ENCODE results near the gene GABRA5.

GABRA5 gene

DNA sequence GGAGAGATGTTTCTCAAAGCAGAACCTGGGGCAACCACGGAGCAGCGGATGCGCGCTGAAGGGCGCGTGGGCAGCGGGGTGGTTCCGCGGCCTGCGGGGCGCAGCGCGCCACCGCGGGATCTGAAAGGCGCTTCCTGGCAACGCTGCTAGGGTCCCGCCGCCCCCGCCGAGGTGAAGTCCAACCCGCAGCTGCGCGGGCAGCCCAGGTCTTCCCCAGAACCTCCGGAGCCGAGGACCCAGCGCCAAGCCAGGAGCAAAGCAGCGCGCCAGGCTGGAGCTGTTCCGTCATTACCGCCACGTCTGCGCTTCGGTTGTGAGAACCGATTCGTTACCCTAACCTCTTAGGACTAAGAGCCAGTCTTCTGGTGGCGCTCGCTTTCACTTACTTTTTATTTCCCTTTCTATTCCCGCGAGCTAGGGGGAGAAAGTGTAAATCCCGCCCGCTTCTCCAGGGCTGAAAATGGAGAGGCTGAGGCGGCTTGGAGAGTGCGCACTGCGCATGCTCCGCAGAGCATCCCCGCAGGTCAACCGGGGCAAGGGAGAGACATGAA lies 100.9 kb downstream of the GABRA5 start:
- TF ChIP-seq RARB (CRISPR knock-in tag; IDR thresholded peaks at IDR 0.05) (no peak), ESRRG (CRISPR knock-in tag; IDR thresholded peaks at IDR 0.05) (no peak), GLIS3 (CRISPR knock-in tag; IDR thresholded peaks at IDR 0.05) (no peak), CSDC2 (CRISPR knock-in tag; IDR thresholded peaks at IDR 0.05) (no peak), ISL1 (CRISPR knock-in tag; IDR thresholded peaks at IDR 0.05) (no peak), SNAI2 (CRISPR knock-in tag; IDR thresholded peaks at IDR 0.05) (no peak), TCF4 (CRISPR knock-in tag; IDR thresholded peaks at IDR 0.05; ENCODE audit: borderline replicate concordance) (no peak), ZC3H10 (CRISPR knock-in tag; IDR thresholded peaks at IDR 0.05) (no peak)
- TF ChIP-seq, protein P1, sequence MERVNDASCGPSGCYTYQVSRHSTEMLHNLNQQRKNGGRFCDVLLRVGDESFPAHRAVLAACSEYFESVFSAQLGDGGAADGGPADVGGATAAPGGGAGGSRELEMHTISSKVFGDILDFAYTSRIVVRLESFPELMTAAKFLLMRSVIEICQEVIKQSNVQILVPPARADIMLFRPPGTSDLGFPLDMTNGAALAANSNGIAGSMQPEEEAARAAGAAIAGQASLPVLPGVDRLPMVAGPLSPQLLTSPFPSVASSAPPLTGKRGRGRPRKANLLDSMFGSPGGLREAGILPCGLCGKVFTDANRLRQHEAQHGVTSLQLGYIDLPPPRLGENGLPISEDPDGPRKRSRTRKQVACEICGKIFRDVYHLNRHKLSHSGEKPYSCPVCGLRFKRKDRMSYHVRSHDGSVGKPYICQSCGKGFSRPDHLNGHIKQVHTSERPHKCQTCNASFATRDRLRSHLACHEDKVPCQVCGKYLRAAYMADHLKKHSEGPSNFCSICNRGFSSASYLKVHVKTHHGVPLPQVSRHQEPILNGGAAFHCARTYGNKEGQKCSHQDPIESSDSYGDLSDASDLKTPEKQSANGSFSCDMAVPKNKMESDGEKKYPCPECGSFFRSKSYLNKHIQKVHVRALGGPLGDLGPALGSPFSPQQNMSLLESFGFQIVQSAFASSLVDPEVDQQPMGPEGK (CRISPR knock-in tag; IDR thresholded peaks at IDR 0.05; ENCODE audit: borderline replicate concordance) = no peak
- TF ChIP-seq, protein P2, sequence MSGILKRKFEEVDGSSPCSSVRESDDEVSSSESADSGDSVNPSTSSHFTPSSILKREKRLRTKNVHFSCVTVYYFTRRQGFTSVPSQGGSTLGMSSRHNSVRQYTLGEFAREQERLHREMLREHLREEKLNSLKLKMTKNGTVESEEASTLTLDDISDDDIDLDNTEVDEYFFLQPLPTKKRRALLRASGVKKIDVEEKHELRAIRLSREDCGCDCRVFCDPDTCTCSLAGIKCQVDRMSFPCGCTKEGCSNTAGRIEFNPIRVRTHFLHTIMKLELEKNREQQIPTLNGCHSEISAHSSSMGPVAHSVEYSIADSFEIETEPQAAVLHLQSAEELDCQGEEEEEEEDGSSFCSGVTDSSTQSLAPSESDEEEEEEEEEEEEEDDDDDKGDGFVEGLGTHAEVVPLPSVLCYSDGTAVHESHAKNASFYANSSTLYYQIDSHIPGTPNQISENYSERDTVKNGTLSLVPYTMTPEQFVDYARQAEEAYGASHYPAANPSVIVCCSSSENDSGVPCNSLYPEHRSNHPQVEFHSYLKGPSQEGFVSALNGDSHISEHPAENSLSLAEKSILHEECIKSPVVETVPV (CRISPR knock-in tag; IDR thresholded peaks at IDR 0.05) = no peak
- TF ChIP-seq, protein P3, sequence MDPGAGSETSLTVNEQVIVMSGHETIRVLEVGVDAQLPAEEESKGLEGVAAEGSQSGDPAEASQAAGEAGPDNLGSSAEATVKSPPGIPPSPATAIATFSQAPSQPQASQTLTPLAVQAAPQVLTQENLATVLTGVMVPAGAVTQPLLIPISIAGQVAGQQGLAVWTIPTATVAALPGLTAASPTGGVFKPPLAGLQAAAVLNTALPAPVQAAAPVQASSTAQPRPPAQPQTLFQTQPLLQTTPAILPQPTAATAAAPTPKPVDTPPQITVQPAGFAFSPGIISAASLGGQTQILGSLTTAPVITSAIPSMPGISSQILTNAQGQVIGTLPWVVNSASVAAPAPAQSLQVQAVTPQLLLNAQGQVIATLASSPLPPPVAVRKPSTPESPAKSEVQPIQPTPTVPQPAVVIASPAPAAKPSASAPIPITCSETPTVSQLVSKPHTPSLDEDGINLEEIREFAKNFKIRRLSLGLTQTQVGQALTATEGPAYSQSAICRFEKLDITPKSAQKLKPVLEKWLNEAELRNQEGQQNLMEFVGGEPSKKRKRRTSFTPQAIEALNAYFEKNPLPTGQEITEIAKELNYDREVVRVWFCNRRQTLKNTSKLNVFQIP (CRISPR knock-in tag; IDR thresholded peaks at IDR 0.05; ENCODE audit: borderline replicate concordance, low read depth) = no peak
- no peak for ATAC-seq

DNA sequence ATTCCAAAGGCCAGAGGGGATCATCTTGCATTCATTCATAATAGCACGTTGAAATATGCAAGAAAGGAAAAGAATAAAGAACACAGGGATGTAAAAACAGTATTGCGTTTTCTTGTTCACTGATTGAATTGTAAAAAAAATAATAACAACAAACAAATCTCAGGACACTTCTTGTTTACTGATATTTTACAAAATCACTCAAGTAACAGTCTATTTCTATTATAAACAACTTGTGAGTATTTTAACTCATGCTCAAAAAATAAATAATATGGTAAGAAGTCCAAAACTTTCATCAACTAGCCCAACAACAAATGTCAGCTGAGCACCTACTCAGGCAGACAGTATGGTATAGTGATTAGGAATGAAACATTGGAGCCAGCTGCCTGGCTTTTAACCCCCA lies 101.9 kb downstream of the GABRA5 start:
- TF ChIP-seq ISL1 (CRISPR knock-in tag; IDR thresholded peaks at IDR 0.05) (no peak), TOX (CRISPR knock-in tag; IDR thresholded peaks at IDR 0.05; ENCODE audit: borderline replicate concordance) (no peak), ZNF8 (CRISPR knock-in tag; IDR thresholded peaks at IDR 0.05) (no peak), OSR1 (CRISPR knock-in tag; IDR thresholded peaks at IDR 0.05) (no peak), SNAI2 (CRISPR knock-in tag; IDR thresholded peaks at IDR 0.05) (no peak), BACH2 (CRISPR knock-in tag; IDR thresholded peaks at IDR 0.05; ENCODE audit: borderline replicate concordance) (no peak), ZC3H10 (CRISPR knock-in tag; IDR thresholded peaks at IDR 0.05) (no peak), ARNTL (CRISPR knock-in tag; IDR thresholded peaks at IDR 0.05; ENCODE audit: borderline replicate concordance, low read depth) (no peak), ZFP3 (CRISPR knock-in tag; IDR thresholded peaks at IDR 0.05) (no peak), CSDC2 (CRISPR knock-in tag; IDR thresholded peaks at IDR 0.05) (no peak)
- TF ChIP-seq, protein P2 (CRISPR knock-in tag; IDR thresholded peaks at IDR 0.05) = no peak

DNA sequence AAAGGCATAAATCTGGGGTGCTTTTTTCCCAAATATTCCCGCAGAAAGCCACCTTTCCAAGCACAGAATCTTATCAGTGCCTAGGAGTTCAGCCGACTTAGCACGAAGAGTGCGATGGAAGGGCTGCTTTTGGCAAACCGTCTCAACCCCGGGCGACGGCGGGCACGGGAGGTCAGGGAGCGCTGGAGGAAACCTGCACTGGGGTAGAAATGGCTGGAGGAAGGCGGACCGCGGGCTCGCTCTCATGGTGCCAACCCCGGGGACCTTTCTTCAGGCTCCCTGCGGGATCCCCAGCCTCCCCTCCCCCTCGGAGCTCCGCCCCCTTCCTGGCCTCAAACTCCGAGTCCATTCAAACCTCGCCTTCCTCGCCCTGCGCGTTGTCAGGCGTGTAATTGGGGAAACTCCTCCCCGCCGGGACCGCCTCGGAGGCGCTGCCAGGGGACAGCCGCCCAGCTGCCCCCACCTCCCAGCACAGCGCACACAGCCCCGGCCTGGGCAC lies 103.9 kb downstream of the GABRA5 start, which contains the start of gene GABRG3:
Gene GABRG3, plus strand, starts transcription at position 470 of the 499 bp plus-strand sequence.
- no peak for ATAC-seq

More for the DNA sequence above, 101.9 kb downstream of the GABRA5 start:
- ATAC-seq = no peak

More for the DNA sequence above, 103.9 kb downstream of the GABRA5 start, which contains the start of gene GABRG3:
- no peak for TF ChIP-seq BACH2 (CRISPR knock-in tag; IDR thresholded peaks at IDR 0.05; ENCODE audit: borderline replicate concordance)
- TF ChIP-seq ZFP30 (CRISPR knock-in tag; IDR thresholded peaks at IDR 0.05) = no peak
- no peak for TF ChIP-seq OSR1 (CRISPR knock-in tag; IDR thresholded peaks at IDR 0.05)
- TF ChIP-seq RARB (CRISPR knock-in tag; IDR thresholded peaks at IDR 0.05) = no peak
- TF ChIP-seq ZFP3 (CRISPR knock-in tag; IDR thresholded peaks at IDR 0.05) = no peak
- no peak for TF ChIP-seq CSDC2 (CRISPR knock-in tag; IDR thresholded peaks at IDR 0.05)
- no peak for TF ChIP-seq ZC3H10 (CRISPR knock-in tag; IDR thresholded peaks at IDR 0.05)
- no peak for TF ChIP-seq ZNF8 (CRISPR knock-in tag; IDR thresholded peaks at IDR 0.05)
- TF ChIP-seq, protein P2 (CRISPR knock-in tag; IDR thresholded peaks at IDR 0.05) = no peak
- TF ChIP-seq PPARA (CRISPR knock-in tag; IDR thresholded peaks at IDR 0.05; ENCODE audit: borderline replicate concordance) = no peak
- no peak for TF ChIP-seq ARNTL (CRISPR knock-in tag; IDR thresholded peaks at IDR 0.05; ENCODE audit: borderline replicate concordance, low read depth)
- no peak for TF ChIP-seq GLIS3 (CRISPR knock-in tag; IDR thresholded peaks at IDR 0.05)
- no peak for TF ChIP-seq ZNF565 (CRISPR knock-in tag; conservative IDR thresholded peaks at IDR 0.05; ENCODE audit: low read depth)
- no peak for TF ChIP-seq TOX (CRISPR knock-in tag; IDR thresholded peaks at IDR 0.05; ENCODE audit: borderline replicate concordance)
- TF ChIP-seq ESRRG (CRISPR knock-in tag; IDR thresholded peaks at IDR 0.05) = no peak
- no peak for TF ChIP-seq TCF4 (CRISPR knock-in tag; IDR thresholded peaks at IDR 0.05; ENCODE audit: borderline replicate concordance)
- TF ChIP-seq ISL1 (CRISPR knock-in tag; IDR thresholded peaks at IDR 0.05) = no peak

All from SK-N-SH treated with all-trans-retinoic acid at 6 μM for 48 hours (cell line).